Panc1 (cell line): ENCODE measurements around the gene IGFALS. TPM values are rescaled to one million over a fixed set of nuclear protein-coding genes. Genes with fewer than 3 reads are reported as not detected.

Experiments used
- ATAC-seq: fragments of 200-7000 bp; cut with Tn5 transposase; 2 replicates; pipeline ENCODE4 v1.9.1; 2020; ENCODE audit warnings: mild to moderate bottlenecking, moderate library complexity
- BruUV-seq: library from RNA; stranded (reverse); fragments of 400-500 nt; replicated peaks from 2 replicates; lab custom pipeline; 2021; lab: Mats Ljungman, UMichigan
- CTCF ChIA-PET: fragments of 300-600 bp; sonication (Branson Sonifier 250); formaldehyde crosslinking; loops from one replicate; lab custom pipeline; 2022; ENCODE audit warnings: antibody characterized with exemption; lab: Charles Lee
- POLR2A ChIA-PET: fragments of 300-600 bp; sonication (Branson Sonifier 250); formaldehyde crosslinking; loops from one replicate; lab custom pipeline; 2022; ENCODE audit warnings: antibody characterized with exemption; lab: Charles Lee
- DNase-seq: peaks from one replicate; pipeline ENCODE4 v3.0.0-alpha.2; 2010; ENCODE audit warnings: low read depth, low spot score
- H3K27ac ChIP-seq: 2 replicates; pipeline ENCODE4 v1.5.1; 2011; ENCODE audit warnings: mild to moderate bottlenecking, low read length, inconsistent platforms
- H3K27me3 ChIP-seq: fragments of 200-500 bp; sonication (Bioruptor generic); 2 replicates; pipeline ENCODE4 v1.6.0; 2014; ENCODE audit warnings: low read length, inconsistent platforms; ENCODE audit not compliant: control insufficient read depth, insufficient read depth
- H3K36me3 ChIP-seq: fragments of 200-500 bp; sonication (Bioruptor generic); 2 replicates; pipeline ENCODE4 v1.5.1; 2014; ENCODE audit warnings: inconsistent platforms, mild to moderate bottlenecking, low read length, moderate library complexity; ENCODE audit not compliant: control insufficient read depth, insufficient read depth
- H3K4me1 ChIP-seq: 2 replicates; pipeline ENCODE4 v1.5.1; 2011; ENCODE audit warnings: inconsistent platforms, mild to moderate bottlenecking, low read length, moderate library complexity; ENCODE audit not compliant: control insufficient read depth, insufficient read depth
- H3K4me3 ChIP-seq, 2 experiments: 2 replicates each; pipeline ENCODE4 v1.5.1; 2011 to 2012; ENCODE audit warnings: low read depth in 2 of 2, low read length in 2 of 2, mild to moderate bottlenecking in 2 of 2, inconsistent platforms in 1 of 2, moderate library complexity in 1 of 2
- H3K9me3 ChIP-seq: fragments of 200-500 bp; sonication (Bioruptor generic); 2 replicates; pipeline ENCODE4 v1.5.1; 2014; ENCODE audit warnings: low read depth, mild to moderate bottlenecking, inconsistent platforms, low read length, moderate library complexity; ENCODE audit not compliant: control insufficient read depth, insufficient read depth
- CTCF ChIP-seq: fragments of 450-650 bp; IDR thresholded peaks from 2 replicates; pipeline ENCODE4 v1.5.1; 2017; ENCODE audit warnings: mild to moderate bottlenecking
- POLR2AphosphoS5 ChIP-seq: IDR thresholded peaks from 2 replicates; pipeline ENCODE4 v1.6.1; 2012; ENCODE audit warnings: mild to moderate bottlenecking, low read depth, low read length, moderate library complexity
- SIN3A ChIP-seq: IDR thresholded peaks from 2 replicates; pipeline ENCODE4 v1.6.1; 2012; ENCODE audit warnings: low read depth, mild to moderate bottlenecking, low read length, moderate library complexity, borderline replicate concordance; ENCODE audit not compliant: insufficient read depth
- TCF7L2 ChIP-seq: IDR thresholded peaks from 2 replicates; pipeline ENCODE4 v1.6.1; 2011; ENCODE audit warnings: mild to moderate bottlenecking, low read depth, low read length, inconsistent platforms
- in situ Hi-C: cut with HindIII; loops from 2 replicates; pipeline ENCODE4 v1.10.0; 2016; ENCODE audit warnings: low sequenced_read_pairs, low pct_unique_long_range_greater_than_20kb
- intact Hi-C: fragments of 100-400 bp; cut with micrococcal nuclease; formaldehyde crosslinking; loops from one replicate; pipeline ENCODE4 v1.10.0; 2022; ENCODE audit not compliant: unreplicated experiment
- total RNA-seq: library from RNA; stranded (reverse); gene quantifications from one replicate; pipeline ENCODE4 v1.2.1, GENCODE V29; 2021; ENCODE audit not compliant: unreplicated experiment
- TF ChIP-seq, protein P1 (sequence below), 2 experiments: IDR thresholded peaks; 2 replicates each; pipeline ENCODE4 v1.6.1; 2011 to 2012; ENCODE audit warnings: low read depth in 2 of 2, control low read depth in 1 of 2, low read length in 1 of 2, mild to moderate bottlenecking in 1 of 2, moderate library complexity in 1 of 2; ENCODE audit not compliant: insufficient read depth in 1 of 2

IGFALS gene
- total RNA-seq, 1 experiment from 2014 or later, result 0.10 TPM

DNA sequence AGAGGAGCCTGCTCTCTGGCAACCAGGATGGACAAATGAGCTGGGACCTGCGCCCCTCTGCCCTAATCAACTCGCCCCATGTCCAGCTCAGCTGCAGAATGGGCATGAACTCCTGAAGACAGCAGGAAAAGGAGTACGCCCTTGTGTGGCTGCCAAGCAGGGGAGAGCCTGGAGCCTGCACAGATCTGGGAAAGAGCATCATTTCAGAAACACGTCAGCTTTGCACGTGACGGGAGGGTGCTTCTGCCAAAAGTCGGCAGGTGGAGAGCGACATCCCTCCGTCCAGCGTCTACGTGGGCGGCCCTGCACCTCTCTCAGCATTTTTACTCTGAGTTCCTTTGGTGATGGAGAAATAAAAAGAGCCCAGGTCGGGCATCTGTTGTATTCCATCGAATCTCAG lies 40.7 kb downstream of the IGFALS start:
- CTCF ChIA-PET, result no interaction called here

DNA sequence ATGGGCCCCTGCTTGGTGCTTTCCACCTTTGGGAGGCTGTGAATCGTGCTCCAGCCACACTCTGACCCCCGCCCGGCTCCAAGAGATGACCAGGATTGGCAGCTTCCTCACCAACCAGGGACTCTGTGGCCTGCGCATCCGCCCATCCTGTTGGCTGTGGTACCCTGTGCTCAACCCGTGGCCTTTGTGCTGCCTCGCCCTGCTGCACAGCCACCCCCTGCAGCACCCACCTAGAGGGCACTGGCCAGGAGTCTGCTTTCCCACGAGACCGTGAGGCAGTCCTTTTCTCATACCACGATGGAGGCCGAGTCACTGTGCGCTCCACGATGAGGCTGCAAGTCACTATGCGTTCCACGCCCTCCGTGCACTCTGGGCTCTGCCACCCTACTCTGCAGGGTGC lies 41.6 kb downstream of the IGFALS start:
- intact Hi-C loops (no loop called here), in situ Hi-C loops (no loop called here)
- no peak for DNase-seq
- ChIA-PET CTCF (no interaction called here), POLR2A (no interaction called here)
- no TSS peak for BruUV-seq
- TF ChIP-seq TCF7L2 (no peak), POLR2AphosphoS5 (no peak), SIN3A (no peak), CTCF (no peak)
- TF ChIP-seq, protein P1, sequence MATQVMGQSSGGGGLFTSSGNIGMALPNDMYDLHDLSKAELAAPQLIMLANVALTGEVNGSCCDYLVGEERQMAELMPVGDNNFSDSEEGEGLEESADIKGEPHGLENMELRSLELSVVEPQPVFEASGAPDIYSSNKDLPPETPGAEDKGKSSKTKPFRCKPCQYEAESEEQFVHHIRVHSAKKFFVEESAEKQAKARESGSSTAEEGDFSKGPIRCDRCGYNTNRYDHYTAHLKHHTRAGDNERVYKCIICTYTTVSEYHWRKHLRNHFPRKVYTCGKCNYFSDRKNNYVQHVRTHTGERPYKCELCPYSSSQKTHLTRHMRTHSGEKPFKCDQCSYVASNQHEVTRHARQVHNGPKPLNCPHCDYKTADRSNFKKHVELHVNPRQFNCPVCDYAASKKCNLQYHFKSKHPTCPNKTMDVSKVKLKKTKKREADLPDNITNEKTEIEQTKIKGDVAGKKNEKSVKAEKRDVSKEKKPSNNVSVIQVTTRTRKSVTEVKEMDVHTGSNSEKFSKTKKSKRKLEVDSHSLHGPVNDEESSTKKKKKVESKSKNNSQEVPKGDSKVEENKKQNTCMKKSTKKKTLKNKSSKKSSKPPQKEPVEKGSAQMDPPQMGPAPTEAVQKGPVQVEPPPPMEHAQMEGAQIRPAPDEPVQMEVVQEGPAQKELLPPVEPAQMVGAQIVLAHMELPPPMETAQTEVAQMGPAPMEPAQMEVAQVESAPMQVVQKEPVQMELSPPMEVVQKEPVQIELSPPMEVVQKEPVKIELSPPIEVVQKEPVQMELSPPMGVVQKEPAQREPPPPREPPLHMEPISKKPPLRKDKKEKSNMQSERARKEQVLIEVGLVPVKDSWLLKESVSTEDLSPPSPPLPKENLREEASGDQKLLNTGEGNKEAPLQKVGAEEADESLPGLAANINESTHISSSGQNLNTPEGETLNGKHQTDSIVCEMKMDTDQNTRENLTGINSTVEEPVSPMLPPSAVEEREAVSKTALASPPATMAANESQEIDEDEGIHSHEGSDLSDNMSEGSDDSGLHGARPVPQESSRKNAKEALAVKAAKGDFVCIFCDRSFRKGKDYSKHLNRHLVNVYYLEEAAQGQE (IDR thresholded peaks at IDR 0.05; ENCODE audit: insufficient read depth in 1 of 2, low read depth in 2 of 2, low read length in 1 of 2), result no peak
- Histone ChIP-seq H3K9me3 (no peaks in the 10 kb centered on the region), H3K4me1 (no peaks in the 10 kb centered on the region), H3K27me3 (no peaks in the 10 kb centered on the region), H3K36me3 (peaks cover 3% of the 10 kb centered on the region; the same call in 1 of the 2 replicates), H3K27ac (no peak overlapping the region), H3K4me3 (no peak overlapping the region)
- no peak; the same call in 1 of the 2 replicates for ATAC-seq

More for the DNA sequence above, 40.7 kb downstream of the IGFALS start:
- Histone ChIP-seq H3K36me3 (peaks cover 3% of the 10 kb centered on the region; the same call in 1 of the 2 replicates), H3K9me3 (no peaks in the 10 kb centered on the region), H3K27me3 (no peaks in the 10 kb centered on the region), H3K27ac (no peak overlapping the region), H3K4me1 (no peaks in the 10 kb centered on the region), H3K4me3 (no peak overlapping the region)
- TF ChIP-seq POLR2AphosphoS5 (no peak), TCF7L2 (no peak), SIN3A (no peak), CTCF (no peak)
- TF ChIP-seq, protein P1 (IDR thresholded peaks at IDR 0.05; ENCODE audit: insufficient read depth in 1 of 2, low read depth in 2 of 2, low read length in 1 of 2), result no peak
- in situ Hi-C loops, result no loop called here
- no TSS peak for BruUV-seq
- no peak for ATAC-seq
- no peak for DNase-seq
- intact Hi-C loops, result no loop called here
- POLR2A ChIA-PET, result no interaction called here
